SKM-1 treated with dmso at 0.1 percent for 144 hours (cell line): Measurements from ENCODE around the gene FIGLA.

ENCODE experiments used
- DNase-seq: peaks from one replicate; lab custom pipeline; 2025; ENCODE audit not compliant: unreplicated experiment; lab: John Stamatoyannopoulos, UW

Gene FIGLA

GRCh38 chr2:70776266-70776665 lies 14.2 kb downstream of the FIGLA start:
- no peak for DNase-seq

DNA sequence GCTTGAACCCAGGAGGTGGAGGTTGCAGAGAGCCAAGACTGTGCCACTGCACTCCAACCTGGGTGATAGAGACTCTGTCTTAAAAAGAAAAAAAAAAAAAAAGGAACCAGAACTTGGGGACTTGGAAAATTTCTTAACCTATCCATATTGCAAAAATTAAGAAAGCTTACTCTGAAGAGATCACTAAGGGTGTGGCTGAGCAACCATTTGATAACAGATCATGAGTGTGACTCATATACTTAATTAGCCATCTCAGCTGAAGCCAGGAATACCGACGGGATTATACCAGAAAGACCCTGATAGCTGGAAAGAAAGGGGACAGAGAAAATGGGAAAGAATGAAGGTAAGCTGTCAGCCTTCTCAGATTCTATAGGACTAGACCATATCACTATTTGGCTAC lies 15.3 kb downstream of the FIGLA start:
- DNase-seq = peak; percentile 26

GRCh38 chr2:70772486-70773155 lies 17.8 kb downstream of the FIGLA start:
- DNase-seq = no peak

DNA sequence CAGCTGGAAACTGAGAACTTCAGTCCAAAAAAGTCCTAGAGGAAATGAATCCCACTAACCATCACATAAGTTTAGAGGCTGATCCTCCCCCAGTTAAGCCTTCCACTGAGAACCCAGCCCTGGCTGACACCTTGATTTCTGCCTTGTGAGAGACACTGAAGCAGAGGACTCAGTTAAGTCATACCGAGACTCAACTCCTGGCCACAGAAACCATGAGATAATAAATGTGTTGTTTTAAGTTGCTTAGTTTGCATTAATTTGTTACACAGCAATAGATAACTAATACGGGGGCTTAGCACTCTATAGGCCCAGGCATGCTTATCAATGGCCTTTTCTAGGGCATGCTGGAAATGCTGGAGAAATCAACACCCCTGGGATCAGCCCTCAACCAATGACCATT lies 19.0 kb downstream of the FIGLA start:
- no peak for DNase-seq

DNA sequence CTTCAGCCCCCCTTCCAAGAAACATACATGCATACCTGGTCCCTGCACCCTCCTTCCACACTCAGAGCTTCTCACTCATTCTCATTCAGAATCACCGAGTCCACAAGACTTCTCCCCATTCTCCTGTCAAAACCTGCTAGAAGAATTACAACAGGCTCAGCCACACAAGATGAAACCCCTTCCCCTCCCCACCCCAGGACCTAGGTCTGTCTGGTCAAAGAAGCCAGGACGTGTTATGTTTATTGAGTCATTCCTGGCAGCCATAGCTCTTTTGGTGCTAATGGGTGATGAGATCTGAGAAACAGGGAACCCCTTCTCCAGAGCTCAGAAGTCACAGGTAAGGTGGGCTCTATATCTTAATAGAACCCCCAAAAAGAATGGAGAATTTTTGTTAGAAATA lies 21.0 kb downstream of the FIGLA start:
- DNase-seq = no peak

DNA sequence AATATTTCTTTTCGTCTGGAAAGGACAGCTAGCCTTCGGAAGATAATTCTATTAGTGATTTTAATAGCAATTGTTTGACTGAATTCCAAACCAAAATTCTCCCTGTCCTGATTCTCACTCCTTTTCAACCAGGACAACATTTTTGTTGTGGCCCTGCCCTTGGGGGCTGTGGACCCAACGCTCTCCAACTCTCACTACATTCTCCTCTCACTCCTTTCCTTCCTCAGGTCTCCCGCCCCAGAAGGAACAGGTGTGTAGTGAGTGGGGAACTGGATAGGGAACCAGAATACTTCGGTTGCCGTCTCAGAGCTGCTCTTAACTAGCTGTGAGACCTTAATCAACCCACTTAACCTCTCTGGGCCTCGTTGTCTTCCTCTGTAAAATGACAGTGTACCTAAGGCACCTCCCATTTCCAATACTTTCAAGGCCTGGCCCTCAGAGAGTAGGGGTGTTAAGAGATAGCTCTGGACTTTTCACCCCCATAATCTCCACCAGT lies 21.8 kb downstream of the FIGLA start:
- no peak for DNase-seq

DNA sequence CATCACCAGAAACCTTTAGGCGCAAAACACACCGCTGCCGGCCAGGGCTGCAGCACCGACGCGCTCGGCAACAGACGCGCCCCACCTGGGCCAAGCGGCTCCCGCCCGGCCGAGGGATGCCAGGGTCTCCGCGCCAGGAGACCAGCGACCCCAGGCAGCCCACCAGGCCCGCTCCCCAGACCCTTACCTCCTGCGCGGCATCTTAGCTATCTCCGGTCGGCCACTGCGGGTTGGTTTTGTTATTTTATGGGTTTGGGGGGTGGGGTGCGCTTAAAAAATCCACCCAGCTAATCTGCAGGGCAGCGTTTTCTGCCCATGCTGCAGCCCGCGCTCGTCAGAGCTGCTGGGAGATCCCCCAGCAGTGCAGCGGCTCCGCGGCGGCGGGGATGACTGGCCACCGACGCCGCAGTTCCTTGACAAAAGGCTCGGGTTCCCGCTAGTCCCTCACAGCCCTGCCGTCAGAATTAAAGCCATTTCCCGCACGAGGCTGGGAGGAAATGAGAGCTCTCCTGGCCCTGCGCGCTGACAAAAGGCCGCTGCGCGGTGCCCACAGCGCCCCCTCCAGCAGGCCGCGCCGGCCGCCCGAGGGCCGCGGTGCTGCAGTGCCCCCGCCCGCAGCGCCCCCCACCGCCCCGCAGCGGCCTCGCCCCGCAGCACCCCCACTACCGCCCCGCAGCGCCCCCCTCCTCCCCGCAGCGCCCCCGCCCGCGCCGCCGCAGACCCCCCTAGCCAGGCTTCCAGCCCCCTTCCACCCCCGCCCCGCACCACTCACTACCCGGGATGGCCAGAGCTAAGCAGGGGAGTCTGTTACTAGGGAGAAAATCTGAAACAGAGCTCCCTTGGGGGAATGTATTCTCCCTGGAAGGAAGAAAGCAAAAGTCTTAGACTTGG lies 22.5 kb downstream of the FIGLA start, which contains the start of gene ADD2:
Gene ADD2 (minus strand): TSS at position 502 of the 891 bp plus-strand sequence. CDS start 61,792 bp downstream, outside the sequence.
- DNase-seq = peak; percentile 57

DNA sequence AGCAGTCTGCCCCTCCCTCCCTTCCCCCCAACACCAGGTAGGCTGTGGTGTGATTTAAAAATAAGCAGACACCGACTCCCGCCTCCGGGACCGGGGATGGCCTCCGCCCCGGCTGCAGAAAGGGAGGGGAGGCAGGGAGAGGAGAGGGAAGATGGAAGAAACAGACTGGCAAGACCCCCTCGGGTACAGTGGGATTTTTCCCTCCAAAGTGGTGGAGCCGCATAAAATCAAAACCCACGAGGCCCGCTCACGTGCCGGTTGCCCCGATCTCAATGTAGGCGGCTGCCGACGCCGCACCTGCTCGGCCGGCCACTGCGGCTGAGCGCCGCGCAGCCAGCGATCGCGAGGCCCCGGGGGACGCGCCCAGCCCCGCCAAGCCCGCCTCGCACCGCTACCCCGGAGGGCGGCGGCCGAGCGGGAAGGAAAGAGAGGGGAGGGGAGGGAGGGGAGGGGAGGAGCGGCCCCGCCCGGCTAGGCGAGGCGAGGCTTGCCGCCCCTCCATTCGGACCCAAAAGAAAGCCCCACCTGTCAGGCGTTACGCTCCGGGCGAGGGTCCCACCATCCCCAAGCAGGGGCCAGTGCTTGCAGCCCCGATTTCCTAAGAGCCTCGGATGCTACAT lies 23.3 kb downstream of the FIGLA start:
- no peak for DNase-seq

GRCh38 chr2:70766357-70767078 lies 23.9 kb downstream of the FIGLA start:
- no peak for DNase-seq

DNA sequence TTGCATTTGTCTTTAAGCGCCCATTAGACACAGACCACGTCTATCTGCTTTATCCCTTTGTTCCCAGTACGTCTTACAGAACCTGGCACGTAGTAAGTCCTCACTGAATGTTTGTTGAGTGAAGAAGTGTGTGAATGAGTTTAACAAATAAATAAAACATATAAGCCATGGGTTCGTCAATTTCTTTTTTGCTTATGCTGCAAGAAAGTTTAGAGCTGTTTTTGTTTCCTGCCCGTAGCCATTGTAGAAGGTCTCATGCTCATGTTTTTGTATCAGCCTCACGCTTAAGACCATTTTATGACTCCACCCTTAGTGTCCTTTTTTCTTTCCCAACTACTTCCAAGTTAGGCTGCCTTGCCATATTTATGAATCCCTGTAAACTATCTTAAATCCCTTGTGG lies 24.9 kb downstream of the FIGLA start:
- no peak for DNase-seq

DNA sequence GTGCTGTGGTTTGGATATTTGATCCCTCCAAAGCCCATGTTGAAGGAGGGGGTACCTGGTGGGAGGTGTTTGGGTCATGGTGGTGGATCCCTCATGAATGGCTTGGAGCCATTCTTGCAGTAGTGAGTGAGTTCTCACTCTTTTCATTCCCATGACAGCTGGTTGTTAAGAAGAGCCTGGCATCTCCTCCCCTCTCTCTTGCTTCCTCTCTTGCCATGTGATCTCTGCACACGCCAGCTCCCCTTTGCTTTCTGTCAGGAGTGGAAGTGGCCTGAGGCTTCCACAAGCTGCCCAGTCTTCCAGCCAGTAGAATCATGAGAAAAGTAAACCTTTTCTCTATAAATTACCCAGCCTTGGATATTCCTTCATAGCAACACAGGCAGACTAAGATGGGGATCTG lies 31.0 kb downstream of the FIGLA start:
- DNase-seq = no peak

DNA sequence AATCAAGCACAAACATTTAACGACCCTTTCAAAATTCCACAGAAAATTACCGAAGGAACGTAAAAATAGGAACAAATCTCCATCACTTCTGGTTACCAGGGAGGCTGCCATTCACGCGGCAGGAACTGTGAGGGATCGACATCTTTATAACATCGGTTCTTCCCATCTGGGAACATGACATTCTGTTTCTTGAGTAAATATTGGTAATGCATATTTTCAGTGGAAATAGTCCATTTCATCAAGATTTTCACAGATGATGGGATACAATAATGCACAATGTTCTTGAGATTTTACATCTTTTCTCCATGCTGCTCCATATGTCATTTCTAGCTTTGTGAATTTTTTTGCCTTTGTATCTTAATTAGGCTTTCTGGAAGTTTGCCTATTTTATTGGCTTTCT lies 32.5 kb downstream of the FIGLA start:
- DNase-seq = no peak

DNA sequence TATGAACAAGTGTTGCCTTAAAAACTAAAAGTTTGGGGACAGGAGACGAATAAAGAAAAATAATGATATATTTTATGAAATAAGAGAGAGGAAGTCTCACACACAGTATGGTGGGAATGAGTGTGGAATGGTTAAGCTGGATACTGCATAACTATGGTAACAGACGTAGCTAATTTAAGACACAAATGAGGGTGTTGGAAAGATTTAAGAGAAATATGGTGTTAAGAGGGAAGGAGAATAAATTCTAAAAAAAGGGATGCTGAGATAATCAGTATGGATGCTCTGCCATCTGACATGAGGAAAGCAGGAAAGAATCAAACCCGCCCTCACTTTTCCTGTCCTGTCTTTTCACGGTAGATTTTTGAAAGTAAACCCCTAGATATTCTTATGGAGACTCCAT lies 33.1 kb downstream of the FIGLA start:
- no peak for DNase-seq

GRCh38 chr2:70756128-70756527 lies 34.3 kb downstream of the FIGLA start:
- DNase-seq = no peak

- no peak for DNase-seq
These were observed 36.5 kb downstream of the FIGLA start for GRCh38 chr2:70753902-70754301.

DNA sequence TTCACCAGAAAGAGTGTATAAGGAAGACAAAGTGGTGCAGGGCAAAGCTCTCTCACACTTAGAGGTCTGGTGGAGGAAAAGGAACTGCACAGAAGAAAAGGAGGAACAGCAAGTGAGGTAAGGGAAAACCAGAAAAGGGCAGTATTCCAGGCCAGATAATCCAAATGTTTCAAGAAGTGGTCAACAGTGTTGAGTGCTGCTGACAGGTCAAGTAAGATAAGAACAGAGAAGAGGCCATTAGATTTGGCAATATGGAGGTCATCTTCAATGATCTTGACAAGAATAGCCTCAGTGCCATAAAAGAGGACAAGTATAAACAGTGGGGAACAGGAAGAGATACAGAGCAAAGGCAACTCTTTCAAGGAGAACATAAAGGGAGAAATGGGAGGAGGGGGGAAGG lies 37.4 kb downstream of the FIGLA start:
- peak; percentile 23 for DNase-seq

GRCh38 chr2:70752396-70752795 lies 38.0 kb downstream of the FIGLA start:
- DNase-seq = no peak

GRCh38 chr2:70751881-70752280 lies 38.6 kb downstream of the FIGLA start:
- no peak for DNase-seq

DNA sequence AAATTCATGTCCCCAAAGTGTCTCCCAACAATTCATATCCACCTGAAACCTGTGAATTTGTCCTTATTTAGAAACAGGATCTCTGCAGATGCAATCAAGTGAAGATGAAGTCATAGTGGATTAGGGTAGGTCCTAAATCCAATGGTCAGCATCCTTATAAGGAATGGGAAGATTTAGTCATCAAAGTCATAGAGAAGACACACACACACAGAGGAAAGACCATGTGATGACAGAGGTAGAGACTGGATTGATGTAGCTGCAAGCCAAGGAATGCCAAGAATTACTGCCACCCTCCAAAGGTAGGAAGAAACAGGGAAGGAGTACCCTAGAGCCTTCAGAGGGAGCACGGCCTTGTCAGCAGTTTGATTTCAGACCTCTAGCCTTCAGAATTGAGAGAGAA lies 40.1 kb downstream of the FIGLA start:
- DNase-seq = no peak

DNA sequence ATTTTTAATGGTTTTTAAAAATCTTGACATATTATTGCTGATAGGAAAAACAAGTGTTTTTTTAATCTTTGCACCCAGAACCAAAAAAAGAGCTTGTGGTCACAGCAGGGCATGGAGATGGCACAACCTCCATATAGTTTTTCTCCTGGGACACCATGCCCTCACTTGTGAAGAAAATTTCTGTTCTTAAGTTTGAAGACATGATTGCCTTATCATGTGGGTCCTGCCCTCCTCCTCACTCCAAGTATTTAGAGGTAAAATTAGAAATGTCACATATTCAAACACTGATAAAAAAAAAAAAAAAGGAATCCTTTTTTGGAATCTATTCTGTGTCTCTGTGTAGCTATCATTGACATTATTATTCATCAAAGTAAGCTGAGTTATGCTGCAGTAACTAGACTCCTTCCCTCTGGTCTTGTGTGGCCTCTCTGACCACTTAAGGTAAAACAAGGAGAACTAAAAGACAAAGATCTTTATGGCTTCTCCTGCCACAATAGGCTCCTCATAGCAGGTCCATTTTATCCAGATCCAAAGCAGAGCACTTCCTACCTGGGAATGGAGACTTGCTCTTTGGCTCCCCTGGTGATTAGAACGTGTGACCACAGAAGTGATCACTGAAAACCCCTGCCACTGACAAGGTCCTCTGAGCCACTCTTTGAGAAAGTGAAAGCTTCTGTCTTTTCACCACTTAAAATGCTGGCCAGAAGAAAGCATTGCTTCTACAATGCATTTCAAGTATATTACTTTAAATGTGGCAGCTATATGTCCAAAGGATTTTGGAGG lies 42.2 kb downstream of the FIGLA start:
- DNase-seq = no peak
